Gastrocnemius medialis (tissue), 4 donors: ENCODE results near the gene SLK.

Experiments
- POLR2A ChIP-seq, 2 donors: fragments of 450-650 bp; IDR thresholded peaks; one replicate each; pipeline ENCODE4 v1.6.1; 2017; ENCODE audit warnings: antibody characterized with exemption in 2 of 2, mild to moderate bottlenecking in 2 of 2, moderate library complexity in 2 of 2
- TF ChIP-seq, protein P1 (sequence below), 5 experiments: fragments of 450-650 bp in 3 of 5; fragments of 200-600 bp in 2 of 5; sonication (generic) in 2 of 5; IDR thresholded peaks in 4 of 5; conservative IDR thresholded peaks in 1 of 5; 1 replicate in 4 of 5; 2 replicates in 1 of 5; pipeline ENCODE4 v1.5.1; 2016 to 2019; ENCODE audit warnings: antibody characterized with exemption in 5 of 5, mild to moderate bottlenecking in 3 of 5, moderate library complexity in 3 of 5

DNA sequence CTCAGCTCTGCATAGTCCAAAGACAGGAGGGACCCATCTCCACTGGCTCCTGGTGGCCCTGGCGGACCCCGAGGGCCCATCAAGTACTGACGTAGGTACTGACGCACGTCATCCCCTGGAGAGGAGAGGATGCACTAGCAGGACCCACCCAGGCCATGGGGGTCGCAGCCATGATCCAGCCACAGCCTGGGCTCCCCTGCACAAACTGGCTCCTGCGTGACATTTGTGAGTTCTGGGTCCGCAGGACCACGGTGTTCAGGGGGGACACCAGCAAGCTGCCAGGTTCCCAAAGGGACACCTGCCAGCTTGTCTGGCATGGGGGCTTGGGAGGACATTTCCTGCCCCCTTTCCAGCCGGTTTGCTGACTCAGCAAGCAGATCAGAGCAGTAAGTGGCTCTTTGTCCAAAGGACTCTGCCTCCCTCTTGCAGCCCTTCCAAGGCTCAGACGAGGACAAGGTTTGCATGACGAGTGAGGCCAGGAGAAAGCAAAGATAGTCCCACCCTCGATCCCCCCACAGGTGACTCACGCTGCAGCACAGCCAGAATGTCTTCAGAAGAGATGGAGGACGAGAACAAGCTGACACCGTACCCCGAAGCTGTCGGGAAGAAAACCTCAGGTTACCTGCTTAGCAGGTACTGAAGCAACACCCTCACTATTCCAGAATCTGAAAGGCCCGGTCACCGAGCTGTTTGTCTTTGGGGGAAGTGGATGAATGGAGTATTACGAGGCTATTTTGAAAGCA, 69.7 kb downstream of the SLK start:
- TF ChIP-seq, protein P1, sequence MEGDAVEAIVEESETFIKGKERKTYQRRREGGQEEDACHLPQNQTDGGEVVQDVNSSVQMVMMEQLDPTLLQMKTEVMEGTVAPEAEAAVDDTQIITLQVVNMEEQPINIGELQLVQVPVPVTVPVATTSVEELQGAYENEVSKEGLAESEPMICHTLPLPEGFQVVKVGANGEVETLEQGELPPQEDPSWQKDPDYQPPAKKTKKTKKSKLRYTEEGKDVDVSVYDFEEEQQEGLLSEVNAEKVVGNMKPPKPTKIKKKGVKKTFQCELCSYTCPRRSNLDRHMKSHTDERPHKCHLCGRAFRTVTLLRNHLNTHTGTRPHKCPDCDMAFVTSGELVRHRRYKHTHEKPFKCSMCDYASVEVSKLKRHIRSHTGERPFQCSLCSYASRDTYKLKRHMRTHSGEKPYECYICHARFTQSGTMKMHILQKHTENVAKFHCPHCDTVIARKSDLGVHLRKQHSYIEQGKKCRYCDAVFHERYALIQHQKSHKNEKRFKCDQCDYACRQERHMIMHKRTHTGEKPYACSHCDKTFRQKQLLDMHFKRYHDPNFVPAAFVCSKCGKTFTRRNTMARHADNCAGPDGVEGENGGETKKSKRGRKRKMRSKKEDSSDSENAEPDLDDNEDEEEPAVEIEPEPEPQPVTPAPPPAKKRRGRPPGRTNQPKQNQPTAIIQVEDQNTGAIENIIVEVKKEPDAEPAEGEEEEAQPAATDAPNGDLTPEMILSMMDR (IDR thresholded peaks at IDR 0.05 in 4 of 5, conservative IDR thresholded peaks at IDR 0.05 in 1 of 5): no peak
- TF ChIP-seq POLR2A (IDR thresholded peaks at IDR 0.05): no peak
